Kidney capillary endothelial cell (primary cell): ENCODE results near the gene RCVRN.

Experiments
- DNase-seq: peaks from one replicate; pipeline ENCODE4 v3.0.0-alpha.2; 2018; ENCODE audit warnings: low spot score

RCVRN gene

DNA sequence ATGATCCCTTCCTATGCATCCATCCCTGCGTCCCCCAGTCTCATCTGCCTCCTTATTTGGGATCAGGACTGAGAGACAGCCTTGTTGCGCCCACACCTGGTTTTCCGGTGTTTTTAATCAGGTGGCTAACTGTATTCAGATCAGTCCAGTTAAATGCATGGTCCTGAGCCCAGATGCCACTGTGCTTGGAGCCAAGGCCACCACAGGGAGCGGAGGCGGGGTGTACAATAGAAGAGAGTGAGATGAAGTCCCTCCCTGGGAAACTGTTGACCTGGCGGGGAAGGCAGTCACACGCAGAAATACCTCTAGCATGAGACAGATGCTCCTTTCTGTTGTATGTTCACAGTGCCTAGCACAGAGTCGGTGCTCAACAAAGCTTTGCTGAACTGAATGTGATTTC is 6.3 kb downstream of the RCVRN start:
- no peak for DNase-seq

DNA sequence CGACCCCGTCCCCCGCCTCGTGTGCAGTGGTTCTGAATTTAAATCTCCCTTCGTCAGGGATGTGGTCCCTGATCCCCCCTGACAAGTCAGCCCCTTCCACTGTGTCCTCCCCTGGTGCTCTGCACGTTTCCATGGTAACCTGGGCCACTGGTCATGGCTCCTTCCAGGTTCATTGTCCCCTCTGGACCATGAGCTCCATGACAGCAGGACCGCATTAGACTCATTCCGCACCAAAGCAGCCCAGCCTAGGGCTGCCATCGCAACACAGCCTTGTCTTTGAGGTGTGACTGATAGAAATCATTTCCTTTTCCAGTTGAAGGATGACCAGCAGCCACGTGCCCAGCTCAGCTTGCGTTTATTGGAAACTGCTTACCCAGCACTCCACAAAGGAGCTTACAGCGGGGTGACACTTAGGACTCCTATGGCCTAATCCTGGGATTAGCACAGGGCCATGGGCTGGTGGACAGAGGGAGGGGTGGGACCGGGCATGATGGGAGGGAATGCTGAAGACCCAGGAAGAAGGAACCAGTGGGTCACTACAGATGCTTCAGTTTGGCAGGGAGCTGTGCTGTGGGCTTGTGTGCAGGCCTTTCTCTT is 7.6 kb downstream of the RCVRN start:
- DNase-seq: no peak

DNA sequence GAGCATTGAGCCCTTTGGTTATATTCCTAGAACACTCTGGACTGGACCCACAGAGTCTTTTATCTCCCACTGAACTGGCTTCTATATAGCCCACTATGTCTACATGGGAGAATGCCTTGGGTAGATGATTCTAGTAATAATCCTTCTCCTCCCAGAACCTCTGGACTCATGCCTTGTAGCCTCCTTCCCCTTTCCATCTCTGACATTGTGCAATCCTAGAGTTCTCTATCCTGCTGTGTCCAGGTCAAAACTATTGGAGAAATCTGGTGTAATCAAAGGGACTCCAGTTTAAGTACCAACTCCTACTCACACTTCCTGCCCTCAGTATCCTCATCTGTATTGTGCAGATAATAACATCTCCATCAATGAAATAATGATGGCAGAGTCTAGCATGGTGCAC is 9.1 kb downstream of the RCVRN start:
- DNase-seq: no peak

DNA sequence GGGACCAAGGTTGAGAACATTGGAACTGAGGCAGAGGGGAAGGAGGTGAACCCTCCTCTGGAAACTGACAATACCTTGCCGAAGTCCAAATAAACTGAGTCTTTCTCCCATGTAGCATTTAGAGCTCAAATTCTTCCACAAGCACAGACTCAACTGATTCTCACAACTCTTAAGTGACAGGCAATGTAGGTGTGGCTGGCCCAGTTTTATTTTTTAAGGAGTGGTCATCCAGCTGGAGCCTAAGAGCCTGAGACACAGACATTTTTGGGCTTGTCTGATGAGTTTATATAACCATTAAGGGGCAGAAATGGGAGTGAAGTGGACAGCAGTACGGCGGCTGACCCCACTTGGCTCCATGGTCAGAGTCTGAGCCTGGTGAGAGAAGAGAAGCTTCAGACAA is 10.8 kb downstream of the RCVRN start:
- no peak for DNase-seq

DNA sequence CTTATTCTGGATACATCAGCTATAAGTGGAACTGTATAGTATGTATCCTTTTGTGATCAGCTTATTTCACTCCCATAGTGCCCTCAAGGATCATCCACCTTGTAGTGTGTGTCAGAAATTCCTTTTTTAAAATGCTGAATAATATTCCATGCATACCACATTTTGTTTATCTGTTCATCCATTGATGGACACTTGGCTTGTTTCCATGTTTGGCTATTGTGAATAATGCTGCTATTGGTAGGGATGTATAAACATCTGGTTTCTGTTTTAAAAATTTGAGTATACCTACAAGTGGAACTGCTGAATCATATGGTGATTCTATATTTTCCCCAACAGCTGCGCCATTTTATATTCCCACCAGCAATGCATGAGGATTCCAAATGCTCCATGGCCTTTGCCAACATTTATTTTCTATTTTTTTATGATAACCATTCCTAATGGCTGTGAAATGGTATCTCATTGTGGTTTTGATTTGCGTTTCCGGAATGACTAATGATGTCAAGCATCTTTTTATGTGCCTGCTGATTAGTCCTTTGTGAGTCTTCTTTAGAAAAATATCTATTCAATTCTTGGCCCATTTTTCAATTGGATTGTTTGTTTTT is 11.6 kb downstream of the RCVRN start:
- no peak for DNase-seq

DNA sequence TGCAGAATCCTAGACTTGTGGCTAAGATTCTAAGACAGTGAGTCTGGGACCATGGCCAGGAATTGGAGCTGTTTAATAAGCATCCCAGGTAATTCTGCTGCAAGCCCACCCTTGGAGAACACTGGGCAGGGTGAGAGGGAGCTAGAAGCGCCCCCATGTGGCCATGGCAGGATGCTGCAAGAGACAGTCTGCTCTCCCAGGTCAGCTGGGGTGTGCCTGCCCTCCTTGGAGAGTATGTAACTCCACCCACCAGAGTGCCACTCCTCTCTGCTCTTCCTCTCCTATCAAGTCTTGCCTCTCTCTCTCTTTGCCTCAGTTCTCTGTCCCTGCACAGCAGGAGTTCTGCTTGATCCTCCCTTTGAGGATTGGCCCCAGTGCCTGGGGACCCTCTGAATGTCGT is 14.9 kb downstream of the RCVRN start:
- no peak for DNase-seq

DNA sequence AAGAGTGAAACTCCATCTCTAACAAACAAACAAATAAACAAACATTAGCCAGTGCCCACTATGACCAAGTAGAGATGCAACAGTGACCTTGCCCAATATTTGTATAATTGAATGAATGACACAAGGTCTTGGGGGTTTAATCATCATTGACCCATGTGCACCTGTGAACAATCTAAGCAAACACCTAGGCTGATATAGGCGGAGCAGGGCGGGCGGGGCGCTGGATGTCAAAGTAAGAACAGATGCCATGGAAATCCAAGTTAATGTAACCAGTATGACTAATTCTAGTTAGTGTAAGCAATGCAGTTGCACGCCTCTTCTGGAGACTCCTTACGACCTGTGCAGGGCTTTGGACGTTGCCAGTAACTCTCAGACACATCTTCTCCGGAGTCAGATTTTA is 17.6 kb downstream of the RCVRN start:
- DNase-seq: no peak

DNA sequence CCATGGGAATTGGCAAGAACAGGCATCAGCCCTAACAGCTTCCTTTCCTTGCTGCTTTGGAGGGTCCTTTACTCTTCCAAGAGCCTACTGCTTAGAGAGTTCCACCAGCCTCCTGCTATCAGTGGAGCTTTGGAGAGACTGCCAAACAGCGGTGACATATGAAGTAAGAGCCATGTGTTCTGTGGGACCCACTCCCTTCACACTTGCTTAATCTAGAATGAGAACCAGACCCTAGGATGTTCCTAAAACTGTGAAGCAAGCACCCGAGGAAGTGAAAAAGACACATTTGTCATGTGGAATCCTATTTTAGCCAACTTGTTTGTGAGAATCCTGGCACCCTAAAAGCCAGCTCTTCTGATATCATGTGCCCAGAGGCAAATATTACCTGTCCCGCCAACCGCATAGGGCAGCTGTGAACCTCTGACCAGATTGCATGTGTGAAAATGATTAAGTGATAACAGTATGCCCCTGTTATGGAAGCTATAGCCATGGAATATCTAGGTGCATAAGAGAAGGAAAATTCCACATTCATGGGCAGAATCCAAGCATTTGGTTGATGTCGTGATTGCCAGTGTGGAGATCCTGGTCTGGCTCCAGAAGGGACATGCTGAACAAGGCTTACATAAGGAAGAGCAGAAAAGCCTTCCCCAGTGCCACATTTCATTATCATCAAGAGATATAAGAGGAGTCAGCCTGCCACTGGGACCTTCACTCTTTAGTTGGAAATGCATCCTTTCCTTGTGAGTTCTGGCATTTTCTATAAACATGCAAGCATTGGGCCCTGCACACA is 18.7 kb downstream of the RCVRN start:
- DNase-seq: no peak

DNA sequence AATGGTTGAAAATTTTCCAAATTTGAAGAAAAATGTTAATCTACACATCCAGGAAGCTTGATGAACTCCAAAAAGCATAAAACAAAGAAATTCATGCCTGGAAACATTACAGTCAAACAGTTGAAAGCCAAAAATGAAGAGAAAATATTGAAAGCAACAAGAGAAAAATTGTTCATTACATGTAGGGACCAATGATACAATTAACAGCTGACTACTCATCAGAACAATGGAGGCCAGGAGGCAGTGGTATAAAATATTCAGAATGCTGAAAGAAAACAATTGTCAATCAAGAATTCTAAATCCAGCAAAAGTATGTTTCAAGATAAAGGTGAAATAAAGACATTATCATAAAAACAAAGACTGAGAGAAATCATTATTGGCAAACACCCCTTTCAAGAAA is 21.6 kb downstream of the RCVRN start:
- DNase-seq: no peak

DNA sequence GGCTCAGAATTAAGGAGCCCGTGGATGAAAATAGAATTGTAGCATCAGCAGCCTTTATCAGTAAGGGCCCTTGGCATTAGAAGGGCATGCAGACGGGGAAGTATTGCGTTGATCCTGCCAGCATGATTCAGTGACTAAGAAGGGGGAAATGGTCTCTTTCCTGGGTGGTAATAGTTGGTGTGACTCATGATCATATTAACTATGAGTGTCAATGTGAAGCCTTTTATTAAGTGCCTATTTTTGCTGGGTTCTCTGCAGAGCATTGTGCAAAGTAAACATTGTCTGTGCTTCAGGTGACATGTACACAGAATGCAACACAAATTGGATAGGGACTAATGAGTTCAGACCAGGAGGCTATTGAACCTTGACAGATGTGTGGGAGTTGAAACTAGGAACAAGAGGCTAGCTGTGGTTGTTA is 24.5 kb downstream of the RCVRN start:
- no peak for DNase-seq

DNA sequence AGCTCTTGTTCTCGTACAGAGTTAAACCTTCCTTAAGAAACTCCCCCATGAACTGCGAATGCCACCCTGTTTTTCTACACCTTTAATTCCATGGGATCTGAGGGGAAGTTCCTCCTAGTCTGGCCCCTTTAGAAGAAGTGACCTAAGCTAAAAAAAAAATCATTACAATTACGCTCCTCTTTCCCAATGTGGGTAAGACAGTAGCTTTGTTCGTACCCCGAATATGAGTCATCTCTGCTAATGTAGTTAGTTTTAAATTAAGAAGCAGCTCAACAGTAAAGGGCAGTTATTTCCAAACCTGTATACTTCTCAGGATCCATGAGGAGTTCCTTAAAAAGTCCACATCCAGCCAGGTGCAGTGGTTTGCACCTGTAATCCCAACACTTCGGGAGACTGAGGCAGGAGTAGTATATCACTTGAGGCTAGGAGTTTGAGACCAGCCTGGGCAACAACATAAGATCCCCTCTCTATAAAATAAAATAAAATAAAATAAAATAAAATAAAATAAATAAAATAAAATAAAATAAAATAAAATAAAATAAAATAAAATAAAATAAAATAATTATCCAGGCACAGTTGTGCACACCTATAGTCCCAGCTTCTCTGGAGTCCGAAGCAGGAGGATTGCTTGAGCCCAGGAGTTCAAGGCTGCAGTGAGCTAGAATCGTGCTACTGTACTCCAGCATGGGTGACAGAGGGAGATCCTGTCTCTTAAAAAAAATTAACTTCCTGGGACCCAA is 26.1 kb downstream of the RCVRN start:
- DNase-seq: no peak

DNA sequence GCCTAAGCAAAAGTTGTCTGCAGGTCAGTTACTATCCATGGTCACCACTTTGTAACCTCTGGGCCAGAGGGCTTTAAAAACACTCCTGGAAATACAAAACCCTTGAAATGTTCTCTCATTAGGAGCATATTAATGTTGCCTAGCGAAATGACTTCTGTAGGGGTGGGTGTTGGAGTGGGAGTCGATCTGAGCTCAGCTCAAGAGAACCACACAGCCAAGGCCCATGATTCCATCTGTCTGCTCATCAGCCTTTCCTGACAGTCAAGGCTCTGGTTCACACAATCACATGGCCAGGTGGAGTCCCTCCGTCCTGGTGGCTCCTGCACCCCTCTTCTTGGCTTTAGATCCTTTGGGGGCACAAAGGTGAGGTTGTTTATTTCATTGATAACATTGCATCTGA is 26.7 kb downstream of the RCVRN start:
- no peak for DNase-seq

DNA sequence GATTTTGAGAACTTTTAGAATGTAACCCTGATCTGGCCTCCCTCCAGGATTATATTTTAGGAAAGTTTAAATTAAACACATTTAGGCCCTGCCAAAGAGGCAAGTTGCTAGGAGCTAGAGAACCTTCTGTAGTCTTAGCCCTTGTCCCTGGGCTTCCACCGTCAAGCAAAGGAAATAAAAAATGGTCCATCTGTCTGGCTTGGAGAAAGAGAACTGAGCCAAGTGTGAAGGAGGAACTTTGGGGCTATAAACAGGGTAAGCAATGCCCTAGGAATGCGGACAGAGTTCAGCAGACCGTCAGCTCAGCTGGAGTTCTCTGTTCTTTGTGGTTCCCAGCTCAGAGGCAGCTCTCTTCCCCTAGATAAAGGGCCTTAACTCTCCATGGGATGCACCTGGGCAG is 29.6 kb downstream of the RCVRN start:
- no peak for DNase-seq

DNA sequence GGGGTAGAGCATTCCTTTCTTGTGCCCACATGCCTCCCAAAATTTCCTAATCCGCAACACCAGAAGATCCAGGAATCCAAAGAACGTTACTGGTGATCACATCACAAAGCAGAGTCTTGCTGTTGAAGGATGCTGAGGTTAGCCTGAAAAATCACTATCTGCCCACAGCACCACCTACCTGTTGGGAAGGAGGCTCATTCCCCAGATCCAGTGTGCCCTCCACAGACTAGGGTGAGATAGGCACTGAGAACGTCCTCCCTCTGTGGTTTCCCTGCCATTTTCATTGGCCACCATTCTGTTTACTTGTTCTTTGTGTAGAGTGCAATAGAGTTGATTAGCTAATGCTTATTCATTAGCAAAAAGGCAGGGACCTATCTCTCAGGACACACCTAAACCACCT is 30.3 kb downstream of the RCVRN start:
- no peak for DNase-seq

DNA sequence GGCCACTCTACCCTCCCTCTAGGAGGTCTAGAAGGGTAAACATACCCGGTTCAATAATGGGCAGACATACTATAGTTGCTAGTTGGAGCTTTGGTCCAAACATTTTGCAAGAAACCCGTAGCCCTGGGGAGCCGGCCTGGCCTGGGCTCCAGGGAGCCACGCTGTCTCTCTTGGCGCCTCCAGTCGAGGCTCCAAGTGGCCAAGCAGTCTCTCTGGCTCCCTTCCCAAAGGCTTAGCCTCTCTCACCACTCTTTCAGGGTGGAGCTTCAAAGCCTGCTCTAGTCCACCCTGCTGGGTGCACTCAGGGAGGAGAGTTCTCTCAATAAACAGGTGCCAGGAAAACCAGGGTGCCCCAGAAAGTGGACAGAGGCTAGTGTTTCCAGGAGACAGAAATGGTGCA is 32.2 kb downstream of the RCVRN start:
- no peak for DNase-seq

DNA sequence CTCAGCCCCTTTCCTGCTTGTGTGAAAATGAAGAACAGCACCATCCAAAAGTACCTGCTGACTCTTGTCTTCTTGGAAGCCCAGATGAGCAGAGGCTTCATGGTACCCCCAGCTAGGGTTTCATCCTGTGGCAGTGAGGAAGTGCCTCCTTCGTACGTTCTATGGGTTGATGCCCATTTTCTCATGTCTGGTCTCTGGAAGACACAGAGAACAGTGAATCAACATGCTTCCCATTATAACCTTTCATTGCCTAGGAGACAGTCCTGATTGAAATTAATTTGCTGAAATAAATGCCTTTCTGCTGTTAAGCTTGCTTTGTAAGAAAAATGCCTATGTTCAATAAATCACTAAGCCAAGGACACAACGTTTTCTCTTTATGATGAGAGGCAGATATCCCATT is 36.5 kb downstream of the RCVRN start:
- DNase-seq: no peak

DNA sequence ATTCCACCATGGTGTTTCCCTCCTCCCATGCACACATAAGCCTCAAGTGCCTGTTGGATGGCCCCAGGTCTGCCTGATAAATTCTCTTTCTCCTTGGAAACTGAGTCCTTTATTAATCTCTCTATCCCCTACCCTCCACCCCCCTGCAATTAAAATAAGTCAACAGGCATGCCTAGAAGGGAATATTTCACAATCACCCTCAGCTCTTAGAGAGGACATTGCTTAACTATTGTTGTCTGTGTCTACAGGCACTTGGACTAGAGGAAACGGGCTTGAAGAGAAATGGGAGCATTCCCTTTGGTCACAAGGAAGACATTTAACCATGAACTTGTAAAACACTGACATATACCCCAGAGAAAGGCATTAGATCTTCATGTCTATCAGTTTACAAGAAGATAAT is 39.5 kb downstream of the RCVRN start:
- no peak for DNase-seq

DNA sequence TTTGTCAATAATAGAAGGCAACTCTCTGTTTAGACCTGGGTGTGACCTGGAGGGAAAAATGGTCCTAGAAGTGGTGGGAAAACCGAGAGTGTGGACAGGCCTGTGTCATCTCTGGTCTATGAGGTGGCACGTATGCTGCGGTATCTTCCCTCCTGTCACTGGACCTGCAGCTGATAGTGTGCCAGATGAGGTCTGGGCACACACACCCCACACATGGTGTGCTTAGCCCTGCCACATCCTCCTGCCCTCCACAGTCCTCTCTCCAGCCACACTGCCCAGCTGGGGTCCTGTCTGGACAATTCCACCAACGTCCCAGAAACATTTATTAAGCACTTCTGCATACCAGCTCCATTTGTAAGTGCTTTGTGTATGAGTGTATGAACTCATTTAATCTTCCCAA is 42.1 kb downstream of the RCVRN start:
- DNase-seq: no peak

DNA sequence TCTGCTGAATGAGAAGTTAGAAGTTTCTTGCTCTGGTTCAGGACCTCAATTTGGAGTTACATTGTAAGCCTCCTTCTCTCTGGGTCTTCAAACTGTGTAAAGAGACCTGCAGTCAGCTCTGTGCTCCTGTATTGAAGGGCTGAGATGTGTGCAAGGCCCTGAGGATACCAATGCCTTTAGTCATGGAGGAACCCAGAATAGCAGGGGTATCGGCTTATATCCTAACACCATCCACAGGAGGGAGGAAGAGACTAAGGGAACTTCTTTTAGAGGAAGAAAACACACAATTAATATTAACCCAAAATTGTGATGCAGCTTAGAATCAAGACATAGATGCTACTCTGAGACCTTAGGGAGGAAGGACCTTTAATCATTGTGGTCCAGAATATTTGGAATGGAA is 42.9 kb downstream of the RCVRN start:
- DNase-seq: no peak

DNA sequence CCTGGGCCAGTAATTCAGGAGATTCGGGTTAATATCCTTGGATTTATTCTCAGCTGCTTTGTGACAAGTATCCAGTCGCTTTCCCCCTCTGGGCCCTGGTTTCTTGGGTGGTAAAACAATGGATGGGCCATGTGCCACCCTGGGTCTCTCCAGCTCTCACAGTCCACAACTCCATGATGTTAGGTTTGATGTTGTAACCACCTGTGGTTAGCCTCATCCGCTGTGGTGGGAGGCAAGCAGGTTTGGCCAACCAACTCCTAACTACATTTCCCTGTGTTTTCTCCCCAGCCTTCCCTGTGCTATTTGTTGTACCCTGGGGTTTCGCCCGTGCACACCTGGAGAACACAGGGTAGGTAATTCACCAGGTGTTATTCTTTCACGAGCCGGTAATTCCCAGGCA is 44.2 kb downstream of the RCVRN start:
- no peak for DNase-seq

DNA sequence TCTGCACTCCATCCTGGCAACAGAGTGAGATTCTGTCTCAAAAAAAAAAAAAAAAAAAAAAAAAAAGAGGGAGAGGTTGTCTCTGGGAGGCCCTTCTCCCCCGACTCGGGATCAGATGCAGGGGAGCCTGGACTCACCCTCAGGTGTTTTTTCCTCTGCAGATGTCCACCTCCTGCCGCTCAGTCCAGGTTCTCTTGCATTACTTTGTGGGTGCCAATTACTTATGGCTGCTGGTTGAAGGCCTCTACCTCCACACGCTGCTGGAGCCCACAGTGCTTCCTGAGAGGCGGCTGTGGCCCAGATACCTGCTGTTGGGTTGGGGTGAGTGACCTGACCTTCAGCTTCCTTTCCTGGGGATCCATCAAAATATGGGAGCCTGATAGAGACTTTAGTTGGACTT is 45.3 kb downstream of the RCVRN start:
- DNase-seq: no peak

DNA sequence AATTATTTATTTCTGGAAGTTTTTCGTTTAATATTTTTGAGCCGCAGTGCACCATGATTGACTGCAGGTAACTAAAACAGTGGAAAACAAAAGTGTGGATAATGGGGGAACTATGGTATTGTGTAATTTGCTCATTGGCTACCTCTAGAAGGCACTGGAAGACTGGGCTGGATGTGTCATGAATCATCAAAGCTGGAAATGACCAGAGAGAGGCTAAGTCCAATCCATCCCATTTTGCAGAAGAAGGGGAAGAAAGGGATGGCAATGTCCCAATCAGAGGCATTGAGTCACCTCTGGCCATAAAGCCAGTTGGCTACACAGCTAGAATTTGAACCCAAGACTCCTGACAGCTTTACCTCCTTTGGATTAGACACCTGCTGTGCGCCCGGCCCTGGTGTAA is 50.0 kb downstream of the RCVRN start:
- no peak for DNase-seq

DNA sequence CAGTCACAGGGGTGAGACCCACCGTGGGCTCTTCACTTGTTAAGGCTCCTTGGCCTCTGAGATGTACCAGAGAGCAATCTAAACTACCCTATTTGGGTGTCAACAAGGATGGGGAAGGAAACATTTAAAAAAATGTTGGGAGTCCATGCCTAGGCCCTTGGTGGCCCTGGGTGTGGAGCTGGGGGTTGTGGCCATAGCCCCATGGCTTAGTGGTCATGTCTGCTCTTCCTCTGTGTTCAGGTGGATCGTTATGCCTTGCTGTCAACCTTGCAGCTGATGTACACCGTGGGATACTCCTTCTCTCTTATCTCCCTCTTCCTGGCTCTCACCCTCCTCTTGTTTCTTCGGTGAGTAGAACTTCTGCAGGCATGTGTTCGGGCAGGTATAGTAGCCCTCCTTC is 50.8 kb downstream of the RCVRN start:
- no peak for DNase-seq
